Activated CD8-positive, alpha-beta memory T cell treated with anti-CD3 and anti-CD28 coated beads for 24 hours (primary cell): Measurements from ENCODE around the gene ABCB4.

Experiments
- DNase-seq: peaks from one replicate; pipeline ENCODE4 v3.0.0-alpha.2; 2020

Gene ABCB4

GRCh38 chr7:87416682-87417587 lies 58.5 kb downstream of the ABCB4 start:
- DNase-seq, result peak; percentile 80

GRCh38 chr7:87414794-87415188 lies 60.7 kb downstream of the ABCB4 start:
- DNase-seq, result no peak

- DNase-seq, result no peak
These were observed 61.3 kb downstream of the ABCB4 start for GRCh38 chr7:87413951-87414793.

GRCh38 chr7:87413029-87413428 lies 62.5 kb downstream of the ABCB4 start:
- DNase-seq, result no peak

- no peak for DNase-seq
These were observed 64.3 kb downstream of the ABCB4 start for GRCh38 chr7:87411186-87411585.

GRCh38 chr7:87404674-87405073 lies 70.8 kb downstream of the ABCB4 start:
- no peak for DNase-seq

GRCh38 chr7:87398446-87398845 lies 77.0 kb downstream of the ABCB4 start:
- DNase-seq, result no peak

- no peak for DNase-seq
These were observed 79.9 kb downstream of the ABCB4 start for GRCh38 chr7:87395442-87396020.

GRCh38 chr7:87391020-87391701 lies 84.3 kb downstream of the ABCB4 start:
- no peak for DNase-seq

- DNase-seq, result no peak
These were observed 94.6 kb downstream of the ABCB4 start for GRCh38 chr7:87380905-87381304.

- no peak for DNase-seq
These were observed 99.6 kb downstream of the ABCB4 start for GRCh38 chr7:87375662-87376435.

GRCh38 chr7:87370660-87371180 lies 104.8 kb downstream of the ABCB4 start:
- no peak for DNase-seq

GRCh38 chr7:87369216-87369615 lies 106.3 kb downstream of the ABCB4 start:
- DNase-seq, result no peak

- DNase-seq, result no peak
These were observed 111.2 kb downstream of the ABCB4 start for GRCh38 chr7:87364246-87364645.

GRCh38 chr7:87363342-87363741 lies 112.1 kb downstream of the ABCB4 start:
- DNase-seq, result no peak

GRCh38 chr7:87361320-87361719 lies 114.2 kb downstream of the ABCB4 start:
- DNase-seq, result no peak

GRCh38 chr7:87359366-87359765 lies 116.1 kb downstream of the ABCB4 start:
- no peak for DNase-seq

GRCh38 chr7:87356448-87356847 lies 119.0 kb downstream of the ABCB4 start:
- DNase-seq, result no peak

- DNase-seq, result no peak
These were observed 120.7 kb downstream of the ABCB4 start for GRCh38 chr7:87354749-87355148.
